Suppressor macrophage treated with lipopolysaccharide for 4 hours (primary cell): Measurements from ENCODE around the gene SEC63.
"Not testable (repeated sequence)": the region's sequence is repeated elsewhere in the genome, so short reads cannot be mapped to it uniquely, and the experiment has no call there.

ENCODE experiments used
- DNase-seq: peaks from one replicate; pipeline ENCODE4 v3.0.0-alpha.2; 2020

The SEC63 gene

GRCh38 chr6:107972413-107973096 is 14.5 kb upstream of the SEC63 start:
- DNase-seq = peak; percentile 10

- DNase-seq = no peak
Measured at GRCh38 chr6:107971181-107971580, 13.2 kb upstream of the SEC63 start.

DNA sequence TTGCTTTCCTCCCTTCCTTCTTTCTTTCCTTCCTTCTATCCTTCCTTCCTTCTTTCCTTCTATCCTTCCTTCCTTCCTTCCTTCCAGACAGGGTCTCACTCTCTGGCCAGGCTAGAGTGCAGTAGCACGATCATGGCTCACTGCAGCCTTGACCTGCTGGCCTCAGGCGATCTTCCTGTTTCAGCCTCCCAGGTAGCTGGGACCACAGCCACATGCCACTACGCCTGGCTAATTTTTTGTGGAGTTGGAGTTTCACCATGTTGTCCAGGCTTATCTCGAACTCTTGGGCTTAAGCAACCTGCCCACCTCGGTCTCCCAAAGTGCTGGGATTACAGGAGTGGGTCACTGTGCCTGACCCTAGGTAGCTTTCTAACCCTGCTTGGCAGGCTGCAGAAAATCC is 12.2 kb upstream of the SEC63 start:
- DNase-seq = no peak

DNA sequence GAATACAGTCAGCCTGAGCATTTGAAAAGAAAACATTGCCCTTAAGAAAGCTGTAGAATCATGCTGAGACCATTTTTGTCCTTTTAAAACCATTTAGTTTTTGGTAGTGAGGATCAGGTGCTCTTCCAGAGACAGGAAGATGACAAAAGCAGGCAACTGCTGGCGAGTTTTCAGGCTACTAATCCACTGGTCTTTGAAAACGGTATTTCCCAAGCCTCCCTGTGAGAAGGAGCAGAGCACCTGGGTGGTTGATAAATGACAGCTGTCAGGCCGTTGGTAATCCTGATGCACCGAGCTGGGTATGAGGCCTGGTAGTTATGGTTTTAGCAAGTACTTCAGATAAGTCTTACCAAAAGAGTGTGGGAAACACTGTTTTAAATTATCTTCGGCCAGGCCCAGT is 10.1 kb upstream of the SEC63 start:
- DNase-seq = no peak

GRCh38 chr6:107965746-107966145 is 7.7 kb upstream of the SEC63 start:
- no peak for DNase-seq

- DNase-seq = no peak
Measured at GRCh38 chr6:107962723-107963122, 4.7 kb upstream of the SEC63 start.

GRCh38 chr6:107959392-107959791 is 1.4 kb upstream of the SEC63 start:
- DNase-seq = no peak

- DNase-seq = not testable (repeated sequence)
Measured at GRCh38 chr6:107958689-107959362, 818 bp upstream of the SEC63 start.

- peak; percentile 77 for DNase-seq
Measured at GRCh38 chr6:107957308-107957908, 600 bp downstream of the SEC63 start.

DNA sequence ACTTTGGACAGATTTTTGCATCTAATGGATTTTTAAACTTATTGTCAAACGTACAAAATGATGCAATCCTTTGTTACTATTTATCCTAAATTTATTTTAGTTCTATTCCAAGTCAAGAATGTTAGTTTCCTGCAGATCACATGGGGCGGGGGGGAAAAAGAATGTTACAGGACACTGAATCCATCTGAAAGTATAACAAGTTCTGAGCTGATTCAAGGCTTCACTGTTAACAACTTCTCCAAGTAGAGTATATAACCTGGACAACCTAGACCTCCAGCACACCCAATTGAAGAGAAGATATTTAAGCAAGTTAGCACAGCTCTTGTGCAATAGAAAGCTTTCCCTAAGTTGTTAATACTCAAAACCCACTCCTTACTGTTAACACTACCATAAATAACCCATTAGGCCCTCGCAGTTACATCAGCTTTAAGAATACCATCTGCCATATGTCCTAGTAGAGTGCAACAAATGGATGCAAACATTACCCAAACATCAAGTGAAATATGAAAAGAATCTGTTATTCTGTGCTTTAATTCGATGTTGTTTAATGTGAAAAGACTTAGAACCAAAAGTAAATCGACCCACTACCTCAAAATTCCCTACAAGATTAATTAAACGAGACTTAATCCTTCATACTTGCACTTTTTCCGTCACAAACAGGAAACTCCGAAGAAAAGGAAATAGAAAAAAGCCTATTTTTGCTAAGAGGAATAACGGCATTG is 1.3 kb downstream of the SEC63 start:
- peak; percentile 62 for DNase-seq

GRCh38 chr6:107956181-107956580 is 1.8 kb downstream of the SEC63 start:
- DNase-seq = no peak

- DNase-seq = not testable (repeated sequence)
Measured at GRCh38 chr6:107953858-107954414, 4.1 kb downstream of the SEC63 start.

GRCh38 chr6:107943626-107944439 is 14.2 kb downstream of the SEC63 start:
- no peak for DNase-seq

GRCh38 chr6:107942142-107942541 is 15.9 kb downstream of the SEC63 start:
- no peak for DNase-seq

DNA sequence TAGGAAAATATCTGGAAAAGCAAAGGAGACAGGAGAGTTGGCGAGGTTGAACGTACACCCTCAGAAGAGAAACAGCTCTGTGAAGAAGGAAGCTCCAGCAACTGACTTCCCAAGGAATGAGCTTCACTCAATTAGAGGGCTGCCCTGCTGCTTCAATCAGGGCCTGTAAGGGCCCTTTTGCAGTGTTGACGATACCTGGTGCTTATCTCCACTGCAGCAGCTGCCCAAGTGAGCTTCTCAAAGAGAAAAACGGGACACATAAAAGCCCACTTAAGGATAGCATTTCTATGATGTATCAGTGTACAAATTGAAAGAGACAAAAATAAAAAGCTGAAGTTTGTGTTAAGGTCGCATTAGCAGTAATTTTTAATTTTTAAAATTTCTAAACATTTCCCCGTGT is 16.4 kb downstream of the SEC63 start:
- no peak for DNase-seq

DNA sequence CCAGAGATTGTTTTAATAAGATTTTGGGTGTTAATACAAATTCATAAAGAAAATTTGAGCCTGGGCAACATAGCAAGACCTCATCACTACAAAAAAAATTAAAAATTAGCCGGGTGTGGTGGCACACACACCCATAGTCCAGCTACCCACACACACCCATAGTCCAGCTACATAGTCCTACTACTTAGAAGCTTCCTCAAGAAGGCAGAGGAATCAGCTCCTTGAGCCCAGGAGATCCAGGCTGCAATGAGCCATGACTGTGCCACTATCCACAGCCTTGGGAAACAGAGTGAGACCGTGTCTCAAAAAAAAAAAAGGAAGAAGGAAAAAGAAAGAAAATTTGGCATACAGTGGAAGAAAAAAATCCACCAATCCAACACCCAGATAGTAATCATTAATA is 16.8 kb downstream of the SEC63 start:
- DNase-seq = no peak

DNA sequence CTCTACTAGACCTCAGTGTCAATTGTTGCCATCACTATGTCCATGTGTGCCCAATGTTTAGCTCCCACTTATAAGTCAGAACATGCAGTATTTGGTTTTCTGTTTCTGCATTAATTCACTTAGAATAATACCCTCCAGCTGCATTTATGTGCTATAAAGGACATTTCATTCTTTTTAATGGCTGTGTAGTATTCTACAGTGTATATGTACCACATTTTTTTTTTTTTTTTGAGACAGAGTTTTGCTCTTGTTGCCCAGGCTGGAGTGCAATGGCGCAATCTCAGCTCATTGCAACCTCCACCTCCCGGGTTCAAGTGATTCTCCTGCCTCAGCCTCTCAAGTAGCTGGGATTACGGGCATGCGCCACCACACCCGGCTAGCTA is 21.1 kb downstream of the SEC63 start:
- DNase-seq = not testable (repeated sequence)

DNA sequence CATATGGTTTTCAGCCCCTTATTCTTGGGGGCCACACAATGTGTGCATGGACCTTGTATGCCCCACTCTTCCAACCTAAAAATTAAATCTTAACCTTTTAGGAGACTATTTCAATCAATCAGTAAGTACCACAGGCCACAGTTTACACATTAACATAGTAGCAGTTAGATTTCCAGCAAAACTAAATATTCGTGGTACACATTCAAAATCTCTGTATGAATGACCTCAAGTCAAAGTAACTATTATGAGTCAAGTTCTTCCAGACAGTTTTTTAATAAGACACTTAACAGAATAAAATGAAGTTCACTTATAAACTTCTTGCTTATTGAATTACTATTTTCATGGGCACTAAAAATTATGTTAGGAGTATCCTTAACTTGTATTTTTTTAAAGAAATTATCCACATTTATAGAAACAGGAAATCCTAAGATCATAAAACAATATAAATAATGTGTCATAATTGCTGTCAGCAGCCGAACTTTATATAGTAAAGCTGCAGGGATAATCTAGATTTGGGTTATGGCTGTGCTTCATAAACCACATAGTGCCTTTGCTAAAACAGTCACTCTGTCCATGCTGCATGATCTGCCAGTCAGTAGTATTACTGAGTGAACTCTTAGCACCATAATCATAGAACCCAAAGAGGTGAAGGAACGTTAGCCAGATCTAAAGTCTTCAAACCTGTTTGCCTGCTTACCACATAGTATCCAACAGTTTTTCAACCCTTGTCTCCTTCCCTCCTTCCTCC is 21.7 kb downstream of the SEC63 start:
- DNase-seq = no peak

GRCh38 chr6:107934229-107934628 is 23.8 kb downstream of the SEC63 start:
- not testable (repeated sequence) for DNase-seq

GRCh38 chr6:107932580-107932979 is 25.4 kb downstream of the SEC63 start:
- no peak for DNase-seq

- DNase-seq = no peak
Measured at GRCh38 chr6:107931894-107932293, 26.1 kb downstream of the SEC63 start.

DNA sequence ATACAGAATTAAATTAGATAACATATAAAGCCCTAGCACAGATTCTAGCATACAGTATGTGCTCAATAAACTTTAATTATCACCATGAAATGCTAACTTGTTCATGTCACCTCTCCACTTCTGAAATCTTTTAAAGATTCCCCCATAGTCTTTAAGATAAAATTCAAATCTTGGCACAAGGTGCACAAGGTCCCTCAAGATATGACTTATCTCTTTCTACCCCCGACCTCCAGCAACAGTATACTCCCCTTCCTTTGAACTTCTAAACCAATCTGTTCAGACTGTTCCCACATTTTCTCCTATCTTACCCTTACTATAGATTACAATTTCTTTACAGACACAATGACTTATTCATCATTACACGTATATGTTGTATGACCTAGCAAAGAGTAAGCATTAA is 29.0 kb downstream of the SEC63 start:
- no peak for DNase-seq
